GM18951 (cell line): ENCODE results near the gene IGF2BP2.

Experiments used
- POLR2A ChIP-seq: IDR thresholded peaks from 4 replicates; pipeline ENCODE4 v1.6.1; 2011; ENCODE audit warnings: mild to moderate bottlenecking; ENCODE audit not compliant: insufficient read length, insufficient read depth; ENCODE audit errors: extremely low read depth
- in situ Hi-C: fragments of 300-500 bp; cut with MboI; formaldehyde crosslinking; loops from one replicate; pipeline ENCODE4 v1.12.0; 2022; ENCODE audit warnings: low sequenced_read_pairs, mixed read lengths, inconsistent platforms; ENCODE audit not compliant: unreplicated experiment

The IGF2BP2 gene

DNA sequence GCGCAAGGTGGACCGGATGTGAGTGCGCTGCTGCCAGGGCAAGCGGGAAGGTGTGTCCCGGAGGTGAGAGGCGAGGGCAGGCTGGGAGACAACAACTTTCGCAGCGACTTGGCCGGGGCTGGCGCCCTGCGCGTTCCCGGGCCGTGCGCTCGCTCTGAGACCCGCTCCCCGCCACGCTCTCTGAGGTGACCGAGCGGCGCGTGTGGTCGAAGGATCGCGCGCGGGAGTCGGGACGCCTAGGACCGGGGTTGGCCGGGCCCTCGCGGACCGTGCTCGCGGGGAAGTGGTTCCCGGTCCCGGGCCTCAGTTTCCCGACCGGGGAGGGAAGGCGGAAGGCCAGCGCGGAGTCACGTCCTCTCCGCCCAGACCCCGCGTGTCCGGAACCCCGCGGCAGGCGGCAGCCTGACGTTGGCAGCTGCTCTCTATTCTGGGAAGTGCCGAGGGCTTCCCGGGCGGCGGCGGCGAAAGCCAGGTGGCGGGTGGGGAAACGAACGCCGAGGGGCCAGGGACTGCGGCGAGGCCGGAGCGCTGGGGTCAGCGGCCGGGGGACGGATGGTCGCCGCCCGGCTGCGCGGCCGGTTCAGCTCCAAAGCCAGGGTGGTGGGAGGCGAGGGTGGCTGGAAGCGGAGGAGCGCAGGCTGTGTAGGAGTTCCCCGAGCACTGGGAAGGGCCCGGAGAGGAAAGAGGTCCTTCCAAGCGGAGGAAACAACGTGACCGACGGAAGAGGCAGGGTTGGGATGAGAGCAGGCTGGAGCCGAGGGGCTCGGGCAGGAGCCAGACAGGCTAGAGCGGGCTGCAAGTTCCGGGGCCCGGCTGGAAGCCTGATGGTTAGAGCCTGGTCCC is 1.0 kb upstream of the IGF2BP2 start:
- no peak for TF ChIP-seq POLR2A
- in situ Hi-C loops: no loop called here

GRCh38 chr3:185824051-185825005 is 514 bp downstream of the IGF2BP2 start:
- in situ Hi-C loops: no loop called here
- no peak for TF ChIP-seq POLR2A

DNA sequence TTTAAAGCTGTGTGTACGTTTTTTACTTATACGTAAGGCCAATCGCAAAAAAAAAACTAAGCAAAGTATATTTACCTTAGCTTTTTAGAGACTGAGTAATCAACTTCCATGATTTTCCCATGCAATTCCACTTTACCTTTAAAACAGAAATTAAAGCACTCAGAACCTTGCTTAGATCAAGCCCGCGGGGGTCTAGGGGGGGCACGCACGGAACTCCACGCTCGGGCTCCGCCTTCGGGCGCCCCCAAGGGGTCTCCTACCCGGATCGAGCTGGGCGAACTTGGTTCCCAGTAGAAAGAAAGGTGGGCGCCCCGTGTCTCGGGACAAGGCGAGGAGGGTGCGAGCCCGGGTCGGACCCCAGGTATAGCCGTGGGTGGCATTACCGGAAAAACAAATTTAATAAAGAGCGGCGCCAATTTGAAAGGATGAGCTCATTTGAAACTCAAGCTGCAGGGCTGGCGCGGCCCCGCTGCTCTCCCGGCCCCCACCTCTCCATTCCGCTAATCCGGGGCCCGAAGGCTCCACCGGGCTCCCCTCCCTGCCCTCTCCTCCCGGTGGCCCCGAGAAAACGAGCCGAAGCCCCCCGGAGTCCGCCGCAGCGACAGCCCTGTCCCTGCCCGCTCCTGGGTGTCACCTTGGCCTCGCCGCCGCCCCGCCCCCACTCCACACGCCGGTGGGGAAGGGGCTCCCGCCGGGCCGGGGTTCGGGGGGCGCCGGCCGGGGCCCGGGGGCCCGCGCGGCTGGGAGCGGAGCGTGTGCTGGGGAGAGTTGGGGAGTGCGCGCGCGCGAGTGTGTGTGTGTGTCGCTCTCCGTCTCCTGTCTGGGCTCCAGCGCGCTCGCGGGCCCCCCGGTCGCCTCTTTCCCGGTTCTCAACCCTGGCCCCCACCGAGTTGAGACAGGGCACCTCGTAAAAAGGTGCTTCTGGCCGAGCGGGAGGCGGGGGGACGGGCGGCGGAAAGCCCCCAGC is 1.5 kb downstream of the IGF2BP2 start:
- TF ChIP-seq POLR2A: no peak
- in situ Hi-C loops: no loop called here

DNA sequence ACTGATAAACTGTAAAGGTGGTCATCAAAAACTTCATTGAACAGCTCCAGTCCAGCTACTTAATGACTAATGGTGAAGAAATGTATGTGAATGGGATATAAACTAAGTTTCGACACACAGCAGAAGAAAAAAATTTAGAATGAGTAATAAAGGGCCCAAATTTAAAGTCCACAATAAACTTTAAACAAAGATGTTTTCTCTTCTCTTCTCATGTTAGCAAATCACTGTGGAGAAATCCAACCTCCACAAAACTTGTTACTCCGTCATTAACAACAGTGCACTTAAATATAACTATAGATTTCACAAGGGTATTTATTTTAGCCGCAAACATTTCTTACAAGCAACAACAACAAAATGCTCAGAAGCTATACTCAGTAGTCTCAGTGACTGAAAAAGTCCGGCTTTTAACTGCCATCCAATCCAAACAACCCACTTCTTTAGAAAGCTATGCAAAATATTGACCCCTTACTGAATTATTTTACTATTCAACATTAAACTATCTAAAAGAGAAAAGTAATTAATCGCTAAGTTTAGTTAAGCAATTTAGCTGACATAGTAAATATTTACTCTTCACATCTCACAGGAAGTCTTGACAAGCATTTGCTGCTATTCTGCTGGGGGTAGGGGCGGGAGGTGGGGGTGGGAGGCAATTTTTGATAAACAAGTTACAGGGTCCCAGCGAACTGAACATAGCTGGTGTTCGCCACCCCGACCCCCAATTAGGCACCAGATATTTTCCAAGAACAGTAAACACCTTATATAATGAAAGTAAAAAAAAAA is 2.4 kb downstream of the IGF2BP2 start:
- in situ Hi-C loops: no loop called here
- no peak for TF ChIP-seq POLR2A

- TF ChIP-seq POLR2A: no peak
- in situ Hi-C loops: no loop called here
Measured at GRCh38 chr3:185820973-185821758, 3.7 kb downstream of the IGF2BP2 start.

DNA sequence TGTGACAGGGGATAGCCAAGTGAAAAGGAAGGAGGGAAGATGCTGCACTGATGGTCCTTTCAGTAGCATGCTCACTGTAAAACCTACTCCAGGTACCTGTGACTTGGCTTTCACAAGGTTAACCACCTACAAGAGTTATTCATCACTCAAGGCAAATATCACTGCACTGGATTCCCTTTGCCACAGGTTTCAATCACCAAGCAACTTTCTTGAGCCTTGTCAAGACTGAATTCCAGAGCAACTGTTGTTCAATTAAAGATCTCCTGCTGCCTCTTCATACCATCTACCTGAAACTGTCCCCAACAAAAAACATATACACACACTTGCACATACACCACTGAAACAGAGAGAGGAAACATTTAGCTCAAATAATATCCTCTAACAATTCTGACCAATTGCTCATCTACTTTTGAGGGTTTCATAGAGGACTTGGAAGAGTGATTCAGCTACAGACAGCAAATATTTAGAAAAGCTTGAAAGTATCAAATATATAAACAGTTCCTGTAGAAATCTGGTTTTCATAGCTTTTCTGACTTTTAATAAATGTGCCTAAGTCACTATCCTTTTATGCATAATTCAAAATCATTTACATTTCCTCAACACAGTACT is 6.5 kb downstream of the IGF2BP2 start:
- TF ChIP-seq POLR2A: no peak
- in situ Hi-C loops: no loop called here

DNA sequence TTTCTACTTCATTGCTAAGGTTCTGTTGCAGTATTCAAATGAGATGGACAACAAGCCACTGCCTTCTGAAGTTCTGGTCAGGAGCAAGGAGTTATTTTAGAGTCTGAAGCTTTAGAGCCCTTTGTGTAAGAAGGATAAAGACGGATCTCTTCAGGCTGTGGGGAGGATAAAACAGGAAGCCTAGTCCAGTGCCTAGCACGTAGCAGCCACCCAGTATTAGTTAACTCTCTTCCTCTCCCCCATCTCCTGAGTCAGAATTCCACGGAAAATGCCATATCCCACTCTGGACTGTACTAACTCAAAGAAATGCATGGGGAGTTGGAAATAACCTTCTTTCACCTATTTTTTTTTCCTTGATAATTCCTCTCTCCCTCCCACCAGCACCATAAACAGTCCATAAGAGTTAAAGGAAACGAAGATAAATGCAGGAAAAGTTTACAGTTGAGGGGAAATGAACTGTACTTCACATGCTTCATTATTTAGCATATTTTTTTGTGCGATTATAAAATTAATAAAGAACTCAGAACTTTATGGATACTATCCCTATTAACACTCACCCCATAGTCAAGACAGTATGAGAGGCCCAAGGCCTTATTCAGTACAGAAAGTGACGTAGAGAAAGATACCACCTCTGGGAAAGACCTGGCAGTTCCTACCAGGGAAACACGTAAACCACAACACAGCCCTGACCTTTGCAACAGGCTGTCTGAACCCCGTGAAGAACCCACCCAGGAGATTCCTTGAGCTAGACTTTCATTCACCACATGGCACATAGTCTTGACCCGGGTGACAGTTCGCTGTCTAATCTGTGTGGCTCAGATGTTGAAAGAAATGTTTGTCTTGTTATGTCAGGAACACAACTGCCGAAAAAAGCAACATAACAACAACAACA is 9.2 kb downstream of the IGF2BP2 start:
- in situ Hi-C loops: no loop called here
- TF ChIP-seq POLR2A: no peak

- no peak for TF ChIP-seq POLR2A
- in situ Hi-C loops: no loop called here
Measured at GRCh38 chr3:185813691-185814215, 11.1 kb downstream of the IGF2BP2 start.

- in situ Hi-C loops: no loop called here
- TF ChIP-seq POLR2A: no peak
Measured at GRCh38 chr3:185813205-185813604, 11.6 kb downstream of the IGF2BP2 start.
